Measurements from ENCODE around the gene FXYD3. TPM values are rescaled to one million over a fixed set of nuclear protein-coding genes. Genes with fewer than 3 reads are reported as not detected.

The FXYD3 gene
- total RNA-seq, 4 donors from 2014 or later = 282 to 837 (median 489) TPM

GRCh38 chr19:35144600-35145436 lies 29.2 kb downstream of the FXYD3 start:
- H3K27ac ChIP-seq = no peak overlapping the region
- no peak overlapping the region for H3K4me3 ChIP-seq
- TF ChIP-seq CTCF (IDR thresholded peaks at IDR 0.05) (no peak), POLR2A (IDR thresholded peaks at IDR 0.05) (no peak)
- DNase-seq = no peak
- intact Hi-C loops (cut with DNase I) = loop anchor here (5.0 kb wide), 2 partner anchors 78 to 127 kb away; no protein-coding TSS in a partner anchor
- 10 to 17% methylated on average over 7 to 8 of the region's 15 CpGs for WGBS, 2 donors
- H3K9me3 ChIP-seq = no peaks in the 10 kb centered on the region
- H3K27me3 ChIP-seq = peaks cover 0 to 38% (median 9%) of the 10 kb centered on the region in 4 donors
- H3K4me1 ChIP-seq = peaks cover 20 to 38% (median 26%) of the 10 kb centered on the region in 3 donors
- H3K36me3 ChIP-seq = no peaks in the 10 kb centered on the region

GRCh38 chr19:35146746-35147459 lies 31.3 kb downstream of the FXYD3 start:
- Histone ChIP-seq H3K27ac (no peak overlapping the region), H3K4me1 (peaks cover 14 to 19% (median 19%) of the 10 kb centered on the region in 3 donors), H3K9me3 (no peaks in the 10 kb centered on the region), H3K36me3 (no peaks in the 10 kb centered on the region), H3K27me3 (peaks cover 0 to 43% (median 9%) of the 10 kb centered on the region in 4 donors), H3K4me3 (no peak overlapping the region)
- TF ChIP-seq CTCF (IDR thresholded peaks at IDR 0.05) (no peak), POLR2A (IDR thresholded peaks at IDR 0.05) (no peak)
- WGBS, 2 donors = 65 to 83% methylated on average over 4 to 5 of the region's 7 CpGs
- intact Hi-C loops (cut with DNase I) = no loop called here
- DNase-seq = no peak

- H3K27me3 ChIP-seq = peaks cover 0 to 33% (median 3%) of the 10 kb centered on the region in 4 donors
Observed at GRCh38 chr19:35149463-35149862, 33.8 kb downstream of the FXYD3 start.

GRCh38 chr19:35150445-35150844 lies 34.8 kb downstream of the FXYD3 start:
- Histone ChIP-seq H3K27me3 (peaks cover 0 to 30% (median 3%) of the 10 kb centered on the region in 4 donors), H3K9me3 (no peaks in the 10 kb centered on the region), H3K4me1 (peaks cover 10 to 24% (median 19%) of the 10 kb centered on the region in 3 donors), H3K27ac (no peak overlapping the region), H3K36me3 (no peaks in the 10 kb centered on the region), H3K4me3 (no peak overlapping the region)
- 70 to 76% methylated on average over 2 of the region's 2 CpGs for WGBS, 2 donors
- DNase-seq = no peak
- intact Hi-C loops (cut with DNase I) = no loop called here
- TF ChIP-seq CTCF (IDR thresholded peaks at IDR 0.05) (no peak), POLR2A (IDR thresholded peaks at IDR 0.05) (no peak)

More at GRCh38 chr19:35149463-35149862, 33.8 kb downstream of the FXYD3 start:
- TF ChIP-seq CTCF (IDR thresholded peaks at IDR 0.05) (no peak), POLR2A (IDR thresholded peaks at IDR 0.05) (no peak)
- intact Hi-C loops (cut with DNase I) = no loop called here
- no peaks in the 10 kb centered on the region for H3K9me3 ChIP-seq
- H3K4me3 ChIP-seq = no peak overlapping the region
- H3K36me3 ChIP-seq = no peaks in the 10 kb centered on the region
- WGBS, 2 donors = 76 to 87% methylated on average over 3 of the region's 3 CpGs
- H3K27ac ChIP-seq = no peak overlapping the region
- no peak for DNase-seq
- H3K4me1 ChIP-seq = peaks cover 10 to 14% (median 13%) of the 10 kb centered on the region in 3 donors

Measured in esophagus squamous epithelium (tissue), 5 donors.